Activated CD4-positive, alpha-beta T cell treated with anti-CD3 and anti-CD28 coated beads, Interleukin-2, amount 10 ng/mL, durations not matched to agents 7 days and 5 days (primary cell): Measurements from ENCODE around the gene KAZN. TPM values are rescaled to one million over a fixed set of nuclear protein-coding genes. Genes with fewer than 3 reads are reported as not detected.

Experiments
- CTCF ChIA-PET: fragments of 350-600 bp; sonication (Branson Sonifier 250); formaldehyde crosslinking; loops from one replicate; lab custom pipeline; 2021; ENCODE audit warnings: antibody characterized with exemption; lab: Charles Lee
- POLR2A ChIA-PET: fragments of 350-600 bp; sonication (Branson Sonifier 250); formaldehyde crosslinking; loops from one replicate; lab custom pipeline; 2021; ENCODE audit warnings: antibody characterized with exemption; lab: Charles Lee
- DNase-seq: peaks from one replicate; pipeline ENCODE4 v3.0.0-alpha.2; 2020
- H3K27ac Mint-ChIP-seq: one replicate; pipeline ENCODE4 v1.8.0; 2021; ENCODE audit warnings: mild to moderate bottlenecking, moderate library complexity, mixed read lengths
- H3K27me3 Mint-ChIP-seq: one replicate; pipeline ENCODE4 v1.8.0; 2021; ENCODE audit warnings: mixed read lengths
- H3K36me3 Mint-ChIP-seq: one replicate; pipeline ENCODE4 v1.8.0; 2021; ENCODE audit warnings: low read depth, mixed read lengths
- H3K4me1 Mint-ChIP-seq: one replicate; pipeline ENCODE4 v1.8.0; 2021; ENCODE audit warnings: mixed read lengths
- H3K4me3 Mint-ChIP-seq: one replicate; pipeline ENCODE4 v1.8.0; 2021; ENCODE audit warnings: mild to moderate bottlenecking, moderate library complexity, mixed read lengths
- H3K9me3 Mint-ChIP-seq: one replicate; pipeline ENCODE4 v1.8.0; 2021; ENCODE audit warnings: mixed read lengths
- total RNA-seq, 2 experiments: library from RNA; stranded (reverse); gene quantifications; one replicate each; pipeline ENCODE4 v1.2.3, GENCODE V29; 2021

KAZN gene
- total RNA-seq, 2 experiments from 2014 or later: 0.21 to 0.22 TPM

DNA sequence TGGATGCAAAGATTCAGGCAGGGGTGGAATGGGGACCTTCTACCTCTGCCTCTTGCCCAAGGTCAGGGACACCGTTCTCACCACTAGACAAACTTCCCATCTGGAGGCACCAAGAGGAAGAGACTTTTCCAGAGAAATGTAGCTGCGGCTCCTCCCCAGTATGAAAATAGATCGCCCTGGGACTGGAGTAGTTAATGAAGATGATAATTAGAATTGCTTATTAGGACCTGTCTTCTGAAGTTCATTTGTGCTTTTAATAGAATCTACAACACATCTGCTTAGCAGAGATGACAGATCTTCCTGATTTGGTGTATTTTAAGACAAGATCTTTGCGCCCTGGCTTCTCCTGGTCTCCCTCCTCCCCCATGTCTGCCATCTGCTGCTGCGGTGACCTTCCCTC, 266.6 kb downstream of the KAZN start:
- Mint-ChIP-seq H3K27me3 (no peaks in the 10 kb centered on the region), H3K4me3 (no peak overlapping the region), H3K9me3 (no peaks in the 10 kb centered on the region), H3K27ac (no peak overlapping the region), H3K36me3 (no peaks in the 10 kb centered on the region), H3K4me1 (no peaks in the 10 kb centered on the region)
- ChIA-PET CTCF (no interaction called here), POLR2A (no interaction called here)
- no peak for DNase-seq

DNA sequence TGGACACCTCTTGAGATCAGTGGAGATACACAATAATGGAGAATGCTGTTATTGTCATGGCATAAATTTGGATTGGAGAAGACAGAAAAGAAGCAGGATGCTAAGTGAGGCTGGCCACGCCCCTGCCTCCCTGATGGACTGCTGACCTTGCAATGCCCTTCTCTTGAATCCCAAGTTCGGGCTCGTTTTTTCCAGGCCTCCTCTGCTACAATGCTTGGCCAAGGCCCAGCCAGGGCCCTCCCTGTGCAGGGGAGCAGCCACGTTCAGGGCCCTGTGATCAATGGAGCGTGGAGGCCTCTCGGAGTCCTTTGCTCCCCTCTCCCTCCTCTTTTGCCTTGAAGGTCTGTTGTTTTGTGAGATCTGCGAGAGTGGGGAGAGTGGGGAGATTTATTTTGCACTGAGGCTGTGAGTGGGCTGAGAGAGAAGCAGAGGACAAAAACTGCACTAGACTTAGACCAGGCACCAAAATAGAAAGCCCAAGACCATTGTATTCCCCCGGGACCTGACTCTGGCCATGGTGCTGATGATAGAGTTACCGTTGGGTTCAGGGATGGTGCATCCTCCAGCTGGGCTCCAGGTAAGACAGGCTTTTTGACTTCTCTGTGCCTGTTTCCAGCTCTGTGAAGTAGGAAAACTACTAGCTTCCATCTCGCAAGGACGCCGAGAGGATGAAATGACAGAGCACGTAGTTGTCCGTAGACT, 268.6 kb downstream of the KAZN start:
- Mint-ChIP-seq H3K36me3 (no peaks in the 10 kb centered on the region), H3K9me3 (no peaks in the 10 kb centered on the region), H3K4me1 (no peaks in the 10 kb centered on the region), H3K27me3 (no peaks in the 10 kb centered on the region), H3K27ac (no peak overlapping the region), H3K4me3 (no peak overlapping the region)
- DNase-seq: no peak
- POLR2A ChIA-PET: no interaction called here
- CTCF ChIA-PET: no interaction called here

- Mint-ChIP-seq H3K27ac (no peak overlapping the region), H3K27me3 (no peaks in the 10 kb centered on the region), H3K4me1 (no peaks in the 10 kb centered on the region), H3K4me3 (no peak overlapping the region), H3K9me3 (no peaks in the 10 kb centered on the region), H3K36me3 (no peaks in the 10 kb centered on the region)
- ChIA-PET POLR2A (no interaction called here), CTCF (interaction anchor here (0.6 kb wide), 1 partner anchor 38 kb away, joined by 3 read pairs; no protein-coding TSS in a partner anchor)
- DNase-seq: no peak
These were observed 270.7 kb downstream of the KAZN start for GRCh38 chr1:14869187-14869586.

DNA sequence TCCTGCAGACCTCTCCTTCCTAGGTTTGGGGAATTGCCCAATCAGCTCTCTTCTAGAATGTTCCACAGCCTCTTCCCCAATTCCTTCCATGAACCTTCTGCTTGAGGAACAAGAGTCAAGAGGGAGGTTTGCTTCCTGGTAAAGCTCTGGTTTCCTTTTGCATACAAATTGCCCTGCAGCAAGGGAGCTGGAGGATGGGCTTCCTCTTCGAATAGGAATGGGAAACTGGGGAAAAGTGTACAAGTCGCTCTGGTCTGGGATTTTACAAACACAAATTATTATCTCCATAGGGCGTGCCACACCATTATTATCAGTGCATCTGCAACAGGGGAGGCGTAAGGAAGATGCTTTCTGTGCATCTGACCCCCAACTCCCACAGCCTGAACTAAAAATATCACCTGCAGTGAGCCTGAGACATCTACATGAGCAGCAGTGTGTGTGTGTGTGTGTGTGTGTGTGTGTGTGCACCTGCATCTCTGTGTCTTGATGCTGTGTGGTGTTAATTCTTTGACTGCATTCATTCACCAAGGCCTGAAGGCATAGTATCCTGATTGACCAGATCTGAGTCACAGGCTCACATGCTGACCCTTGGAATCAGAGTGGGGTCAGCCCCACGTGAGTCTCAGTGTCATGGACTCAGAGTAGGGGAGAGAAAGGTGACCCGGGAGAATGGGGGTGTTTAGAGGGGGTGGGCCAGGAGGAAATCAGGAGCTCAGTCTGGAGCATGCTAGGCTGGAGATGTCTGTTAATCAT, 272.9 kb downstream of the KAZN start:
- H3K4me1 Mint-ChIP-seq: no peaks in the 10 kb centered on the region
- H3K36me3 Mint-ChIP-seq: no peaks in the 10 kb centered on the region
- no peaks in the 10 kb centered on the region for H3K9me3 Mint-ChIP-seq
- CTCF ChIA-PET: interaction anchor here (1.1 kb wide), 1 partner anchor 26 kb away, joined by 3 read pairs; no protein-coding TSS in a partner anchor
- no peak overlapping the region for H3K4me3 Mint-ChIP-seq
- POLR2A ChIA-PET: no interaction called here
- no peak for DNase-seq
- peaks cover 3% of the 10 kb centered on the region for H3K27me3 Mint-ChIP-seq
- H3K27ac Mint-ChIP-seq: no peak overlapping the region

- POLR2A ChIA-PET: no interaction called here
- Mint-ChIP-seq H3K4me1 (no peaks in the 10 kb centered on the region), H3K27me3 (peaks cover 8% of the 10 kb centered on the region), H3K9me3 (no peaks in the 10 kb centered on the region), H3K27ac (no peak overlapping the region), H3K36me3 (no peaks in the 10 kb centered on the region), H3K4me3 (no peak overlapping the region)
- CTCF ChIA-PET: no interaction called here
- DNase-seq: no peak
These were observed 274.3 kb downstream of the KAZN start for GRCh38 chr1:14872762-14873161.

DNA sequence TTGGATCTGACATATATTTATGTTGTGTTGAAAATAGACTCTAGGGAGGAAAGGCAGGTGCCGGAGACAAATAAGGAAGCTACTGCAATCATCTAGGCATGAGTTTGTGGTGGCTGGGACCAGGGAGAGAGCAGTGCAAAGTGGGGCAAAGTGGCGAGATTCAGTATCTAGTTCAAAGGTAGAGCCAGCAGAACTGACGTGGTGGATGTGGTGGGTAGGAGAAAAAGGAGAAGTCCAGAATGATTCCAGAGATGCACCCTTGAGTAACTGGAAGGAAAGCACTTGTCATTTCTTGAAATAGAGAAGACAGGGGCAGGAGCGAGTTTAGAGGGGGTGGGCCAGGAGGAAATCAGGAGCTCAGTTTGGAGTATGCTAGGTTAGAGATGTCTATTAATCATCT, 275.2 kb downstream of the KAZN start:
- Mint-ChIP-seq H3K36me3 (no peaks in the 10 kb centered on the region), H3K27me3 (peaks cover 8% of the 10 kb centered on the region), H3K27ac (no peak overlapping the region), H3K4me1 (no peaks in the 10 kb centered on the region), H3K4me3 (no peak overlapping the region), H3K9me3 (no peaks in the 10 kb centered on the region)
- ChIA-PET CTCF (no interaction called here), POLR2A (no interaction called here)
- no peak for DNase-seq

DNA sequence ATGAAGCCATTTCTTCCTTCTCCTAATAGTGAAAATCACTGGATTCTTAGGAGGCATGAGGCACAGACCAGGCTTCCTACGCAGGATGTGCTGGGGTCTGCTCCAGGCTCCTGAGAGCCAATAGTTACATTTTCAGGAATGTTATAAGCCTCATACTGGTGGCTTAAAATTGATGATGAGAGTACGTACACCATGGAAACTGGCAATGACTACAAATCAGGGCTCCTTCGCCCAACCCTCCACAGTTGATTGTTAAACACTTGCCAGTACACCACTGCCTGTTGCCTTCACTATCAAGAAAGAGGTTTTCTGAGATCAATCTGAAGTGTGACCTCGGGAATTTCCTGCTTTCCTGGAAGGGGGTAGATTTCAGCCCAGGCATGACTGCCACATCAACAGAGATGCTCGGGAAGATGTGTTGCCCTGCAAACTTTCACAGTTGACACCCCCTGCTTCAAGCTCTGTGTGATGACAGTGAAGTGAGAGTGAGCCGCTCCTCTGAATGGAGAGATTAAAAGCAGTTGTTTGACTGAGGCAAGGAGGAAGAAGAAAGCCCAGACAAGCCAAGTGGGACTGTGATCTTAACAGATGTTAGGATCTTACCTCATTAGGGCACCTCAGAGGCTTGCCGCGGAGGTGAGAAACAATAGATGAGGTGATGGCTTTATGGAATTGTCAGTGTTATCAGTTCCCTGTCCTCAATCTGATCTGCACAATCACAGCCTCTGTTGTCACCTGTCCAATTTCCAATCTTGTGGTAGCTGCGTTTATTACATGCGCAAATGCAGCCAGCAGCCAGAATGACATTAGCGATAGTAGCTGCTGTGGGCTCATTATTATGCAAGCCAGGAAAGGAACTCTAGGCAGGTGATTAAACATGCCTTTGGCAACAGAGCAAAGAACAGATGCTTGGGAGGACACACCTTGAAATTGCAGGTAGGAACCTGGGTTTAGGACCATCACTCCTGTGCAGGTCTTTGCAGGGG, 277.3 kb downstream of the KAZN start:
- POLR2A ChIA-PET: no interaction called here
- DNase-seq: no peak
- H3K9me3 Mint-ChIP-seq: no peaks in the 10 kb centered on the region
- H3K27me3 Mint-ChIP-seq: peaks cover 8% of the 10 kb centered on the region
- H3K4me3 Mint-ChIP-seq: no peak overlapping the region
- no peak overlapping the region for H3K27ac Mint-ChIP-seq
- H3K36me3 Mint-ChIP-seq: no peaks in the 10 kb centered on the region
- no peaks in the 10 kb centered on the region for H3K4me1 Mint-ChIP-seq
- CTCF ChIA-PET: no interaction called here

DNA sequence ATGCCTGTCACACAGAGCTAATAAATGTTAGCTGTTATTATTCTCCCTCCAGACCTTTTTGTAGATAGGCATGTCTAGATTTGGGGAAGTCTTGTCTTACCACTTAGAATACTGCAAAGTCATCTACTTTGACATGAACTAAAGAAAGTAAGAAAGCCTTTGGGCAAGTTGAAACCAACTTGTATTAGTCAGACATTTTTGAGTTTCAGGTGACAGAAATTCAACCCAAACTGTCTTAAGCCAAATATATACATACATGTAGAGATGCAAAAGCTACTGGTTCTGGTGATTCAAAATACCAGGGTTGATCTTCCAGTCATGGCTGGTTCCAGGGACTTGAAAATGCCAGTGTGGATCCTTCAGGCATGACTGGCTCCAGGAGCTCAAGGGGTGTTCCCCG, 278.3 kb downstream of the KAZN start:
- ChIA-PET CTCF (no interaction called here), POLR2A (no interaction called here)
- no peak for DNase-seq
- H3K4me1 Mint-ChIP-seq: no peaks in the 10 kb centered on the region
- peaks cover 8% of the 10 kb centered on the region for H3K27me3 Mint-ChIP-seq
- no peak overlapping the region for H3K27ac Mint-ChIP-seq
- H3K4me3 Mint-ChIP-seq: no peak overlapping the region
- H3K9me3 Mint-ChIP-seq: no peaks in the 10 kb centered on the region
- no peaks in the 10 kb centered on the region for H3K36me3 Mint-ChIP-seq

GRCh38 chr1:14877224-14877623, 278.7 kb downstream of the KAZN start:
- ChIA-PET POLR2A (no interaction called here), CTCF (no interaction called here)
- Mint-ChIP-seq H3K36me3 (no peaks in the 10 kb centered on the region), H3K9me3 (no peaks in the 10 kb centered on the region), H3K4me3 (no peak overlapping the region), H3K27ac (no peak overlapping the region), H3K4me1 (no peaks in the 10 kb centered on the region), H3K27me3 (peaks cover 8% of the 10 kb centered on the region)
- DNase-seq: no peak

DNA sequence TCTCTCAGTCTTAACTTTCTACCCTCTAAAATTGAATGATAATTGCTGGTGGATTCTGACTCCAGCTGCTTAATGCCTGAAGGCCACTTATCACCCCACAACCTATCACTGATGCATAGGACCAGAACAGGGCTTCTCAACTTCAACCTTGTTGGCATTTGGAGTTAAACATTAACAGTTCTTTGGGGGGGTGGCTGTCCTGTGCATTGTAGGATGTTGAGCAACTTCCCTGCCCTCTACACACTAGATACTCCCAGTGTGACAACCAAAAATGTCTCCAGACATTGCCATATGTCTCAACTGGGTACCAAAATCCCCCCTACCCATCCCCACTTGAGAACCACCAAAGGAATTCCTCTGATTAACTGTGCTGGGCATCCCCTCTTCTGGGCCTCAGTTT, 279.6 kb downstream of the KAZN start:
- Mint-ChIP-seq H3K4me1 (no peaks in the 10 kb centered on the region), H3K27me3 (peaks cover 8% of the 10 kb centered on the region), H3K4me3 (no peak overlapping the region), H3K9me3 (no peaks in the 10 kb centered on the region), H3K27ac (no peak overlapping the region), H3K36me3 (no peaks in the 10 kb centered on the region)
- ChIA-PET CTCF (no interaction called here), POLR2A (no interaction called here)
- DNase-seq: no peak

DNA sequence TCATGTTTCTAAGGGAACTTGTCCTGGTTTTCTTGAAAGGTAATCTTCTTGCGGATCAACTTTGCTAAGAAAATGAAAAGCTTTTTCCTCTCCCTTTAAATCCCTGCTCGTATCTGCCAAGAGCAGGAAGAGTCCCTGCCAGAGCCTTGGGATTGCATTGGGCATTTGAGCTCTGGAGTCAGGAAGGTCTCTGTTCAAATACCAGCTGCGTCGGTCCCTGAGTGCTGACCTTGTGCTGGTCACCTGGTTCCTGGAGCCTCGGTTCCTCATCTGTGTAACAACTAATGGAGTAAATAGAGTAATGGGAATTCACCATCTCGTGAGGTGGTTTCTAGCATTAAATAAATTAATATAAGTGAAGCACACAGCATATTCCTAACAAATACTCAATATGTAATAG, 280.5 kb downstream of the KAZN start:
- Mint-ChIP-seq H3K9me3 (no peaks in the 10 kb centered on the region), H3K4me3 (no peak overlapping the region), H3K4me1 (no peaks in the 10 kb centered on the region), H3K27me3 (peaks cover 8% of the 10 kb centered on the region), H3K36me3 (no peaks in the 10 kb centered on the region), H3K27ac (no peak overlapping the region)
- no peak for DNase-seq
- ChIA-PET CTCF (no interaction called here), POLR2A (no interaction called here)

GRCh38 chr1:14880456-14881316, 282.2 kb downstream of the KAZN start:
- ChIA-PET CTCF (no interaction called here), POLR2A (no interaction called here)
- no peaks in the 10 kb centered on the region for H3K4me1 Mint-ChIP-seq
- no peak overlapping the region for H3K27ac Mint-ChIP-seq
- H3K27me3 Mint-ChIP-seq: peaks cover 7% of the 10 kb centered on the region
- H3K4me3 Mint-ChIP-seq: no peak overlapping the region
- DNase-seq: no peak
- H3K9me3 Mint-ChIP-seq: no peaks in the 10 kb centered on the region
- H3K36me3 Mint-ChIP-seq: no peaks in the 10 kb centered on the region
